ENCODE results near the gene FOXP1.

The FOXP1 gene

GRCh38 chr3:71051893-71052687 lies 531.4 kb downstream of the FOXP1 start:
- intact Hi-C loops (cut with DNase I): no loop called here
- no peak for DNase-seq

DNA sequence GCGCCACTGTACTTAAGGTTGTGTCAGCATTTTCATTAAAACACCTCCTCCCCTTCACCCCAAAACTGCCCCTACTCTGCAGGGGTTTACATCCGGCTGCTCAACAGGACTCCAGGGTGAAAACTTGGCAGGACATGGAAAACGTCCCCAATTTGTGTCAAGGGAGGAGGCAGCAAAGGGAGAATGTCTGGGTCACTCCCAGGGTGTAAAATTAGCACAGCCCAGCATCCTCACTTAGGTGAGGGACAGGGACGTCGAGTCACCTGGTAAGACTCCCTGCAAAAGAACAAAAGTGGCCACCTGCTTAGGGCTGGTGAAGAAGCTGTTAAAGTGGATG lies 532.3 kb downstream of the FOXP1 start:
- no peak for DNase-seq
- intact Hi-C loops (cut with DNase I): no loop called here

DNA sequence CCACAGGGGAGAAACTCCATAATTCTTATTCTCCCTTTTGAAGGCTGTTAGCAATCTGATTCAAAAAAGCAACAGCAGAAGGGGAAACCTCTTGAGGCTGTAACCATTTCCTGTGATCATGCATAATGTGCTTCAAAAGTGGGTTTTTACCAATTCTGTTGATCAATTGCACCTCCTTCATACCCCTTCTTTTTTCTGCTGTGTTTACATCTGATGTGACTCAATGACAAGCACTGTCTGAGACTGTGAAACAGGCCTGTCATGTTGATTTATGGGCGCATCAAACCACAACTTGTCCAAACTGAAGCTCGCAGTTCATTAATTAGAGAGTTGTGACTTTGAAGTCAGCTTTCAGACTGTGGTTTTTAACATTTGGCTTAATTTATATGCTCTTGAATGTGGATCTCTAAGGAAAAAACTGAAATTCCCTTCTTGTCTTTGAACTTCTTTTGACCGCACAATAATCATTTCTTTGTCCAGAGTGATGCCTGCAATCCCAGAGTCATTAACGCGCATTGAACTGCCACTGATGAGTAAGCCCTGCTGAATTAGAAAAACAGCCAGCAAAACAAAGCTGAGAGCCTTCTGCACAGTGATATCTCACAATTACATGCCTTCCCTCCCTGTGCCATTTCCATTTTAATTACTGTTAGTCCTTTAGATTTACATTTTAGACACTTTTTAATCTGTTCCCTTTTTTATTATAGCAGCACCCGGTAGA lies 532.8 kb downstream of the FOXP1 start:
- intact Hi-C loops (cut with DNase I): no loop called here
- DNase-seq: peak in 17 of 42 donors; percentile 44 to 82 (median 60)

- no peak for DNase-seq
- intact Hi-C loops (cut with DNase I): no loop called here
Measured at GRCh38 chr3:71050166-71050537, 533.4 kb downstream of the FOXP1 start.

- intact Hi-C loops (cut with DNase I): no loop called here
- no peak for DNase-seq
Measured at GRCh38 chr3:71048948-71049347, 534.6 kb downstream of the FOXP1 start.

DNA sequence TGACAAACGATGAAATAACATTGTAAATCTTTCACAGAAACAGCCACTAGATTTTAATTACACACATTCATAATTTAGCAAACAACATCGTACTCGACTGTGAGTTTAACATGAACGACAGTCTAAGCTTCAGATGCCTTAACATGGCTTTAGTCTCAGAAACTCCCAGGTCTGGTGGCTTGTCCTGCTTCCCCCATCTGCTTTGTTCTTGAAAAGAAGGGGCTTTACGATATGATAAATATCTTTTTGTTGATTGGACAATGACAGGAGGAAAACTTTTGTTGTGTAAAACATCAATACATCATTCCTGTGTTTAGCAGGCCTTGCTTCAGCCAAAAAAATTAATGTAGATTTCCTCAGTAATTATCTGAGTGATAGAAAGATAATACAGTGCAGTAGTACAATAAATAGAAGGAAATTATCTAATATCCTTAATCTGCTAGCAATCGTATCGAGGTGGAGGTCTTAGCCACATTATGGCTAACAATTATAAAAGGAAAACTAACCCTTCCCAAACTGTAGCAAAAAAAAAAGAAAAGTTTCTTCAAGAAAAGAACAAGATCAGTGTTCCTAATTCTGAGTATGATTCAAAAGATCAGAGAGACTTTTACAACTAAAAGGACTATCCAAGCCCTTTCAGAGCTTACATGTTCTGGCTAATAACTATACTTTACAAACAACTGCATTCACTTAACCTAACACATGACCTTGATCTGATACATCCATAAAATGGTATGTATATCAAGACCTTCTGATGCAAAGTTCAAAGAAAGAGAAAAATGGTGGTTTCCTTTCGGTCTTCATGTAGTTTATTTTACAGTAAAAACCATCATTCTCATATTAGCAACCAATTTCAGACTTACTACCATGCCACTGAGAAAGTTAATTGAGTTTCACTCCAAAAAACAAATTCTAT lies 535.7 kb downstream of the FOXP1 start:
- intact Hi-C loops (cut with DNase I): no loop called here

DNA sequence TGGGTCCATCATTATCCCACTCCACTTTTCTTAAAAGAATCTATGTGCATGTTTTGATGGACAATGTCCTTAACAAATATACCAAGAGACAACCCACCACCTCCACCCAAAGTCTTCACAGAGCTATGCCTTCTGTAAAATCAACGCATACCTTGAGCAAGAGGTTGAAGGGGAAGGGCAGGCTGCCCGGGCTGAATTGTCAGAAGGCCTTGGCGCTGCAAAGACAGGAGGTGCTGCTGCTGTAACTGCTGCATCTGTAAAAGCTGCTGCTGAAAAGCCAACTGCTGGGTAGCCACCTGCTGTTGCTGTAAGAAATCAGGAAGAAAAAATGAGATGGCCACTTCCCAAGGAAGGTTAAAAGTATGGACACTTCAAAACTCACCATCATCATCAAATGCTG lies 536.7 kb downstream of the FOXP1 start:
- no peak for DNase-seq
- intact Hi-C loops (cut with DNase I): no loop called here

More for the DNA sequence above, 535.7 kb downstream of the FOXP1 start:
- DNase-seq: no peak

- intact Hi-C loops (cut with DNase I): no loop called here
- DNase-seq: no peak
Measured at GRCh38 chr3:71045917-71046282, 537.6 kb downstream of the FOXP1 start.

GRCh38 chr3:71045212-71045916 lies 538.2 kb downstream of the FOXP1 start:
- intact Hi-C loops (cut with DNase I): no loop called here
- DNase-seq: no peak

- no peak for DNase-seq
- intact Hi-C loops (cut with DNase I): no loop called here
Measured at GRCh38 chr3:71042759-71043158, 540.8 kb downstream of the FOXP1 start.

GRCh38 chr3:71041371-71041770 lies 542.2 kb downstream of the FOXP1 start:
- intact Hi-C loops (cut with DNase I): no loop called here
- DNase-seq: no peak

DNA sequence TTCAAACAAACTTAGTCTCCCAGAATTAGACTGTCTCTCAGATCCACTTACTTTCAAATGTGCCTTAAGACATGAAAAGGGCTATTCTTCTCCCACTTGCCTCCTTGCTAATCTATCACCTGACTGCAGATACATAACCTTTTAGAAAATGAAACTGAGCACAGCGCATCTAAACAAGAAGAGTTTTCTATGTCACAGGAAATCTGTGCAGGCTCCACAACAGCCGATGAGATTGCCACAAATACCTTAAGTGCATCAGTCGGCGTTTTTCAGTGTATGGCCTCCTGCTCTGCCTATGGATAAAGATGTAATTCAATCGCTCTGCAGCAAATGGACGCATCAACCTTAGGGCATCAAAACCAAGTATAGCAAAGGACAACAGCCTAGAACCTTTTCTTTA lies 544.2 kb downstream of the FOXP1 start:
- no peak for DNase-seq
- intact Hi-C loops (cut with DNase I): no loop called here

- intact Hi-C loops (cut with DNase I): no loop called here
- no peak for DNase-seq
Measured at GRCh38 chr3:71037775-71038174, 545.8 kb downstream of the FOXP1 start.

GRCh38 chr3:71035886-71036285 lies 547.6 kb downstream of the FOXP1 start:
- no peak for DNase-seq
- intact Hi-C loops (cut with DNase I): no loop called here

GRCh38 chr3:71035314-71035713 lies 548.2 kb downstream of the FOXP1 start:
- intact Hi-C loops (cut with DNase I): no loop called here
- no peak for DNase-seq

GRCh38 chr3:71033681-71034220 lies 549.8 kb downstream of the FOXP1 start:
- DNase-seq: no peak
- intact Hi-C loops (cut with DNase I): no loop called here

DNA sequence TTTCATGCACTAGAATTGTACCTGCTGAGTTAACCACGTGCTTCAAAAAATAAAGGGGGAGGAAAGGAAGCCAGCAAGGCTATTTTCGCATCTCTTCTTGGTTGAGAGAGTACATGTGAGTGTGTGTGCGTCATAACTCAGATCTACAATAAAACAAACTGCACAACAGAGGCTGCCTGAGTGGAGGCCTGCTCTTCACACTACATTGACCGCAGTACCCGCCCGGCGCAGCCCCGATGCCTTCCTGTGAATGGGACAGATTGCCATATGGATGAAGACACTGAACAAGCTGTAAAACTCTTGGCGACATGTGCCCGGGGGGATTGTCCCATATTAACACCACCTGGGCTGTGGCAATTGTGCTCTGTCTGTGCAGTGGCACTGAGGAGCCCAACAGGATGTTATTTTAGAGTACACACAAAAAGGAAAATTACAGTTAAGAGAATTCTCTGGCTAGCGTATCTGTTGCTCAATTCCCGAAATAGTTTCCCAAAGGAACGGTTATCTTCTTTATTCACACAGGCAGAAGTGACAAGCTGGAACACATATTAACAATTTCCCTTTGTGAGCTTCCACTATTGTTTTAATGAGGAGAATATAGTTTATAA lies 551.5 kb downstream of the FOXP1 start:
- no peak for DNase-seq
- intact Hi-C loops (cut with DNase I): no loop called here

DNA sequence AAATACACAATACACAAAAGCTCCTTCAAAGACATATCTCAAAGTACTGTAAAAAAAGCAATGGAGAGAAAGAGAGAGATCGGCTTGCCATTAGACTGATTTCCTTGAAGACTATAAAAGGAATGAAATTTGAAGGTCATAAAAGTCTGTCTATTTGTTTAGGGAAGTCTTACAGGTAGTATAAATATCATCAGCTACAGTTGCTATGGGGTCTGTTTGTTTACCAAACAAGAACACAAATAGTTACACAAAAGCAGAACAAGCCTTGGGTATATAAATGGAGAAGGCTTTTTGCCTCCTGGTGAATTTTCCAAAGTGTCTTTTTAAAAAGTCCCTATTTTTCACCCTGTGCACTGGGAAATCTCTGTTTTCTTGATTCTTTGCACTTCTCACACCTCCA lies 552.3 kb downstream of the FOXP1 start:
- intact Hi-C loops (cut with DNase I): no loop called here
- DNase-seq: no peak

DNA sequence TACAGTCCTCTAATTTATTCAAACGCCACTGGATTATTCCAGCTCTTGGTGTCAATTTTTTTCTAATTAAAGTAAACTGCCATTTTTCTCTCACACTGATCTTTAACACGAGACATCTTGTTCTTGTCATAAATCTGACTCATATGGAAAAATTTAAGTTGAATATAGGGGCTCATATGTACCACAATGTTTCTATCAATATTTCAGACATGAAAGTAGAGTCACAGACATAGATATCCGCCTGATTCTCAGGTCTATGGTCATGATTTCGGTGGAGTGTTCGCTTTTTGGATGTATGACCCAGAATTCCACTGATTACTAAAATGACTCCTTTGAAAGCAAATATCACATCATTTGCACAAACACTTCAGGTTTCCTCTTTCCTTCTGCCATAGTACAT lies 552.8 kb downstream of the FOXP1 start:
- intact Hi-C loops (cut with DNase I): no loop called here
- DNase-seq: no peak

Measured in head of caudate nucleus (tissue), 42 donors.